Ovary (tissue), 9 donors: Measurements from ENCODE around the gene PRKG1. TPM values are rescaled to one million over a fixed set of nuclear protein-coding genes. Genes with fewer than 3 reads are reported as not detected.

Experiments used
- DNase-seq, 5 donors: peaks; one replicate each; pipeline ENCODE4 v3.0.0-alpha.2; 2019 to 2020
- H3K27ac ChIP-seq, 2 donors: fragments of 200-600 bp; one replicate each; pipeline versions ENCODE4 v1.5.1 to v1.8.0; 2019 to 2022
- H3K27me3 ChIP-seq: fragments of 200-600 bp; one replicate; pipeline ENCODE4 v1.8.0; 2022
- H3K36me3 ChIP-seq: fragments of 200-600 bp; sonication (generic); one replicate; pipeline ENCODE4 v1.5.1; 2019
- H3K4me1 ChIP-seq: one replicate; pipeline ENCODE4 v1.8.1; 2013; ENCODE audit warnings: mild to moderate bottlenecking, moderate library complexity; ENCODE audit not compliant: insufficient read depth
- H3K4me3 ChIP-seq: fragments of 200-600 bp; sonication (generic); one replicate; pipeline ENCODE4 v1.5.1; 2017
- H3K9me3 ChIP-seq, 2 donors: fragments of 200-600 bp in 1 of 2; sonication (generic) in 1 of 2; one replicate each; pipeline versions ENCODE4 v1.5.1 to v1.8.1; 2013 to 2019; ENCODE audit warnings: mild to moderate bottlenecking in 1 of 2, moderate library complexity in 1 of 2
- CTCF ChIP-seq, 3 donors: fragments of 450-650 bp in 2 of 3; fragments of 200-600 bp in 1 of 3; IDR thresholded peaks; one replicate each; pipeline versions ENCODE4 v1.5.1 to v1.8.0; 2016 to 2022; ENCODE audit warnings: antibody characterized with exemption in 3 of 3, mild to moderate bottlenecking in 1 of 3
- EP300 ChIP-seq: sonication (generic); formaldehyde crosslinking; IDR thresholded peaks from one replicate; pipeline ENCODE4 v1.6.1; 2017; ENCODE audit warnings: antibody characterized with exemption
- POLR2A ChIP-seq: fragments of 450-650 bp; IDR thresholded peaks from one replicate; pipeline ENCODE4 v1.6.1; 2017; ENCODE audit warnings: antibody characterized with exemption, mild to moderate bottlenecking, moderate library complexity
- whole genome bisulfite sequencing, 3 donors: extraction: QIAGEN DNeasy Blood & Tissue Kit in 1 of 3; methylation state at CpG; one replicate each; pipeline versions ENCODE4 v1.1.5 to v1.1.7; 2013 to 2017; 5-methylcytosine and 5-hydroxymethylcytosine counted together
- intact Hi-C, 4 donors: fragments of 100-400 bp; cut with DNase I; formaldehyde crosslinking; loops; one replicate each; pipeline versions ENCODE4 v1.11.0 to v1.15.1; 2022 to 2023
- polyA plus RNA-seq, 2 donors: library from polyadenylated mRNA; stranded (reverse); fragments of 200-250 nt in 1 of 2; fragments of 350-450 nt in 1 of 2; fragmentation: Illumina TruSeq in 1 of 2; extraction: RNeasy Lipid Tissue Mini Kit (QIAGEN cat#74804) in 1 of 2; gene quantifications; one replicate each; pipeline ENCODE4 v1.2.3, GENCODE V29; 2013 to 2014
- total RNA-seq, 7 donors: library from RNA; depleted of rRNA in 2 of 7; stranded (reverse); fragments of >200 nt in 2 of 7; fragmentation: NEBNext Ultra II Directional in 3 of 7; extraction: Animal tissue kit (Norgen Biotek cat#: 25700) in 3 of 7; gene quantifications; one replicate each; pipeline versions ENCODE4 v1.1.0 to v1.2.4, GENCODE V29; 2016 to 2023
- donor health status: DM: no; HTN: no; CAD: no; lungs with moderate emphysema.
- donor health status: DM: no; HTN: no; CAD: no.
- donor health status: Bipolar disorder and iron deficiency.
- donor health status: DM: yes; HTN: yes; CAD: no.
- donor health status: DM: no; HTN: no; CAD: no.
- donor health status: DM: yes; HTN: yes; CAD: no.

The PRKG1 gene
- total and polyA plus RNA-seq, 9 donors: 2.8 to 21.1 (median 15.7) TPM

GRCh38 chr10:51119441-51119840, 45.2 kb downstream of the PRKG1 start:
- H3K4me1 ChIP-seq: no peaks in the 10 kb centered on the region
- H3K36me3 ChIP-seq: no peaks in the 10 kb centered on the region
- no peaks in the 10 kb centered on the region for H3K9me3 ChIP-seq
- intact Hi-C loops: no loop called here
- no peak overlapping the region for H3K27ac ChIP-seq
- DNase-seq: no peak
- no peak for TF ChIP-seq EP300
- no peak for TF ChIP-seq POLR2A
- TF ChIP-seq CTCF (IDR thresholded peaks at IDR 0.05): no peak
- no peak overlapping the region for H3K4me3 ChIP-seq
- WGBS, 3 donors: 81 to 91% (median 82%) methylated on average over 1 of the region's 1 CpG
- H3K27me3 ChIP-seq: no peaks in the 10 kb centered on the region

GRCh38 chr10:51121861-51122260, 47.6 kb downstream of the PRKG1 start:
- no peaks in the 10 kb centered on the region for H3K36me3 ChIP-seq
- no peak overlapping the region for H3K4me3 ChIP-seq
- intact Hi-C loops: no loop called here
- TF ChIP-seq POLR2A (no peak), EP300 (no peak), CTCF (IDR thresholded peaks at IDR 0.05) (no peak)
- DNase-seq: no peak
- no peaks in the 10 kb centered on the region for H3K27me3 ChIP-seq
- H3K9me3 ChIP-seq: no peaks in the 10 kb centered on the region
- 95 to 97% (median 96%) methylated on average over 4 of the region's 4 CpGs for WGBS, 3 donors
- no peaks in the 10 kb centered on the region for H3K4me1 ChIP-seq
- H3K27ac ChIP-seq: no peak overlapping the region

GRCh38 chr10:51124852-51125251, 50.6 kb downstream of the PRKG1 start:
- H3K4me1 ChIP-seq: no peaks in the 10 kb centered on the region
- WGBS, 3 donors: 89 to 95% (median 93%) methylated on average over 1 of the region's 1 CpG
- no peak for TF ChIP-seq CTCF (IDR thresholded peaks at IDR 0.05)
- no peak for TF ChIP-seq POLR2A
- TF ChIP-seq EP300: no peak
- no peaks in the 10 kb centered on the region for H3K36me3 ChIP-seq
- no peak for DNase-seq
- no peak overlapping the region for H3K27ac ChIP-seq
- no peaks in the 10 kb centered on the region for H3K9me3 ChIP-seq
- no peak overlapping the region for H3K4me3 ChIP-seq
- no peaks in the 10 kb centered on the region for H3K27me3 ChIP-seq
- intact Hi-C loops: no loop called here

GRCh38 chr10:51125518-51125917, 51.2 kb downstream of the PRKG1 start:
- Histone ChIP-seq H3K36me3 (no peaks in the 10 kb centered on the region), H3K27me3 (no peaks in the 10 kb centered on the region), H3K4me3 (no peak overlapping the region), H3K27ac (no peak overlapping the region), H3K9me3 (no peaks in the 10 kb centered on the region), H3K4me1 (no peaks in the 10 kb centered on the region)
- intact Hi-C loops: no loop called here
- WGBS, 3 donors: 91 to 97% (median 96%) methylated on average over 2 of the region's 2 CpGs
- TF ChIP-seq POLR2A: no peak
- no peak for TF ChIP-seq EP300
- no peak for TF ChIP-seq CTCF (IDR thresholded peaks at IDR 0.05)
- DNase-seq: no peak
